ENCODE measurements around the gene BTBD9.

DNA sequence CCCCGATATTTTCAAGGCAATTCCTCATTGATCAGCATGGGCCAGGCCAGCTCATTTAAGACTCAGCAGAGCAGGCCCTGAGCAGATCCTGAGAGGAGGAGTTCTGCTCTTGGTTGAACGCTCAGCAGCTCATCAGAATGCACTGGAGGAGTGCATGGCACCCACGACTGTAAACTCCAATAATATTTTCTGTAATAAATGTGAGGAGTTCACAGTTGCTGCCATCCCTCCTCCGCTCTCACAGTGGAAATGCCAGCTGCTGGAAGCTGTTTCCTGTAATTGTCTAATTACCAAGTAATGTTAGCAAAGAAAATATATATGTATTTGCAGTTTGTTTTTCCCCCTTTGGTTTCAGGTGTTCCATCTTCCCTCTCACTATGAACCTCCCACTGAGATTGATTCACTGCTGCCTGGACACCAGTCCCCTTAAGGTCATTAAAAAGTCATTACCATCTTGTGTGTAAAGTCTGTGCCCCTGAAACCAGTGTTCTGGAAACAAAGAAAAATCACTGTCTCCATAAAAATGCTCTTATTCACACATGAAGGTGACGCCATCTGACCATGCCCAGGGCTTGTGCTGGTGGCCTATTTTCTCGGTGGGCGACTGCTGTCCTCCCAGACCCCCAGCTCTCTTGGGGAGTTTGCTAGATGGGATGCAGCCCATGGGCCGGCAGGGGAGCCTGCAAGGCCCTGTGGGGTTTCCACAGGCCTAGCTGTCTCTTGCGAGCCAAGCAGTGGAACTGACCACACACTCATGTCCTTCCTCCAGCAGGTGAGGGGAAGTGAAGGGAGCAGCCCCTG is 446.0 kb downstream of the BTBD9 start:
- TF ChIP-seq POLR2A (IDR thresholded peaks at IDR 0.05; ENCODE audit: low read depth, low read length) (no peak), TAF1 (IDR thresholded peaks at IDR 0.05; ENCODE audit: borderline replicate concordance, low read depth, low read length) (no peak)
